HG03064 (cell line): Measurements from ENCODE around the gene ABCC5.
"Not testable (repeated sequence)": the region's sequence is repeated elsewhere in the genome, so short reads cannot be mapped to it uniquely, and the experiment has no call there.

Experiments
- ATAC-seq: cut with Tn5 transposase; IDR thresholded peaks from one replicate; pipeline ENCODE4 v1.9.1; 2021; ENCODE audit warnings: low read depth; ENCODE audit not compliant: unreplicated experiment

ABCC5 gene

DNA sequence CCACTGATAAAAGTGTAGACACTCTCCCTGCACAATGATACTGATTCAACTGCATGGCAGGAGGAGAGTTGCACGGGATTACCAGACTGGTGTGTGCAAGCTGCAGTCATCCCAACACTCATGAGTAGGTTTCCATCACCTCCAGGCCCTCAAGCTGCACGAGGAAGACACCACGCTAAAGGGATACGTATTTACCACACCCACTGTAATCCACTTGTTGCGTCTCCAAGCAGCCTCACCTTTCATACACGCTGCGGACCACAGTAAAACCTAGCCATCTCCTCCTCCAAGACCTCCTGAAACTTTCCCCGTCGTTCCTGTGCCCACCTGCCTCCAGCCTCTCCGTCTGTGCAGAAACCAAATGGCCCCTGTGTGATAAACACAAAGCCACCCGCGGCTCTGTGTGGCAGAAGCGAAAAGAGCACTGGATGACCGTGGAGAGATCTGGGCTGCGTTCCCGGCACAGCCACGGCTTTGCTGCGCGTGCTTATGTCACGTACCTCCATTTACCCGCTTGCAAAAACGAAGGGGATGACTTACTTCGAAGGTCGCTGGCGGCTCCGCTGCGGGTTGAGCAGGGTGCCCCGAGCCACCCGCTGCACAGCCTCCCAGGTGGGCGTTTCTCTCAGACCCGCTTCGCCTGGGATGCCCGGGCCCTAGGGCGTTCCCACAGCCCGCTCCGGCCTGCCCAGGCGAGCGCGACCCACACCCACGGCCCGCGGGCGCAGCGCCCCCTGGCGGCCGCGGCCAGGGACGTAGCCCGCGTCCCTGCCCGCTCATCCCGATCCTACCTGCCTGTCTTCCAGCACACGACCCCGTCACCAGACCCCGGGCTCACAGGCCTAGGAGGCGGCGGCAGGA lies 643 bp downstream of the ABCC5 start:
- ATAC-seq, result peak; percentile 66

DNA sequence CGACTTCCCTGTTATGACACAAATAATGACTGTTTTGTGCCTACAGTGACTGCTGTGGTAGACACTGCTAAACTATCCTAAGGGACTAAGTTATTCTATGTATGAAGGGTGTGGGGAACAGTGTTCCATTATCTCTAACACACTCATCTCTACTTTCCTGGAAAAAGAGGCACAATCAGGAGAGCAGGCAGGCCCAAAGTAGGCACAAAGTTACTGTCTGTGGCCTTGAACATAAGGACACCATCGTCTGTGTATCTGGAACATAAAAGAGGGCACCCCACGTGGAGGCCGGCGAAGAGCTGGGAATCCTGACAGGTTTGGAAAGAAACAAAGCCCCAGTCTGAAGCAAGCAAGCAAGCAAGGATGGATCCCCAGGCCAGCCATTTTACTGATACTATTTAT lies 1.5 kb downstream of the ABCC5 start:
- ATAC-seq, result no peak

- no peak for ATAC-seq
Observed at GRCh38 chr3:184015381-184016019, 2.2 kb downstream of the ABCC5 start.

DNA sequence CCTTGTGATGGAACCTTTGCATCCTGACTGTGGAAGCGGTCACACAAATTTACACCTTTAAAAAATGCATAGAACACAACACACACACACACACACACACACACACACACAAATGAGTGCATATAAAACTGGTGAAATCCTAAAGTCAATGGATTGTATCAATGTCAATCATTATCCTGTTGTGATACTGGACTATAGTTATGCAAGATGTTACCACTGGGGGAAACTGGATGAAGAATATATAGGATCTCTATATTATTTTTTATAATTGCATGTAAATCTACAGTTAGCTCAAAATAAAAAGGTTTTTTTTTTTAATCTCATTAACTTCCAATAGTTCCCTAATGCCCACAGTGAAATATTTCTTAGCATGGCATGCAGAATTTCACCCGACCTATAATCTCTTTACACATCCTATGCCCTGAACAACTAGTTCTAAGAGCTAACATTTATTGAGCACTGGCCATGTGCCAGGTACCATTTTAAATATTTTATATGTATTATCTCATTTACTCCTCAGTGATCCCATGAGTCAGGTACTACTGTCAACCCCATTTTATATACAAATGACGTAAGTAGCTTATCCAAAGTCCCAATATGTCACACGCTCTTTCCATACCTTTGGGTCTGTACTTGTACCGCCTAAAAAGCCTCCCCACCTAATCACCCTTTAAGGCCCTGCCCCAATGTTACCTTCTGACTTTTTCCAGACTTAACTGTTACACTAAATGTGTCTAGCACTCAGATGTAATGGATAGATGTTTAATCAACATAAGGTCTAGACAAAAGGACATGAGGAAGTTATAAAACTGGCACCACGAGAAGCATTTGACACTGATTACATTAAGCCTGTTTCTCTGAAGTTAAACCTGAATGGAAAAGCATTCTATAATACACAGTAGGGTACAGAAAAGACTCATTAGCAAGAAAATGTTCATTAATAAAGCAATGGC lies 5.5 kb downstream of the ABCC5 start:
- no peak for ATAC-seq

- no peak for ATAC-seq
Observed at GRCh38 chr3:184011230-184011876, 6.3 kb downstream of the ABCC5 start.

- no peak for ATAC-seq
Observed at GRCh38 chr3:184008161-184008560, 9.5 kb downstream of the ABCC5 start.

GRCh38 chr3:184007143-184007813 lies 10.4 kb downstream of the ABCC5 start:
- not testable (repeated sequence) for ATAC-seq

DNA sequence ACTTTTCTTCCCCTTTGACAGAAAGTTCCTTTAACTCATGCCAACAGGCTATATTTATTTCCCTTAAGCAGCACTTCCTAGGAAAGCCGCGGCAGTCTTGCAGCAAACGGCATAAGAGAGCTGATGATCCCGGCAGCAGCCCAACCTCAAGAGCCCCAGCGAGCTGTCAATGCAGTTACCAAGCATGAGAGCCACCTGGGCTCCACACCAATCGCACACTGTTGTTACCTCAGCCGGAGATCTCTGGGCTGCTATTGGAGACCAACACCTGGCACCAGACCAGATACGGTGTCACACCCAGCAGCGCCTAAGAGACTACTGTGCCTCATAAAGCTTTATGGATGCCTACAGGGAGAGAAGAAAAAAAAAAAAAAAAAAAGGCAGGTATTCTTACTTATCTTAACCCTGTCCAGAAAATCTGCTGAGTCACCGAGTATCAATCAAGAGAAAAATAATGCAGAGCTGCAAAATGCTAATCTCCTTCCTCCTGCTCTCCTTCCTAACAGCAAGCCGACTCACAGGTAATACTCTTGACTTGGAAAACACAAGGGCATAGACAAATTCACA lies 11.7 kb downstream of the ABCC5 start:
- ATAC-seq, result no peak

DNA sequence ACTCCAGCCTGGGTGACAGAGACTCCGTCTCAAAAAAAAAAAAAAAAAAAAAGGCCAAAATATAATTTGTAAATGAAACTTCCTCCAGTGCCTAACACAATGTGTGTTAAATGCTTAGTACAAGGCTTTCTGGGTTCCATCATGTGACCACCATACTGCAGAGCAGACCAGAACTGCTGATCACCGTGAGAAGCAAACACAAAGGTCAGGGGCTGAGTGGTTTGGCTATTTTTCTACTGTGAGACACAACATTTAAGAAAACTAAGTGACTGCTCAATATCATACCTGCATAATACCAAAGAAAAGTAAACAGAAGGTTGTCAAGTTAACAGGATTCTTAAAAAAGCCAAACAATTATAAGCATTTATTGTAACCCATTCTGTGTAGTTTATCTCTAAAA lies 13.2 kb downstream of the ABCC5 start:
- ATAC-seq, result no peak

GRCh38 chr3:184003187-184003967 lies 14.3 kb downstream of the ABCC5 start:
- no peak for ATAC-seq

GRCh38 chr3:184002469-184002868 lies 15.2 kb downstream of the ABCC5 start:
- no peak for ATAC-seq

GRCh38 chr3:184001761-184002160 lies 15.9 kb downstream of the ABCC5 start:
- ATAC-seq, result no peak

DNA sequence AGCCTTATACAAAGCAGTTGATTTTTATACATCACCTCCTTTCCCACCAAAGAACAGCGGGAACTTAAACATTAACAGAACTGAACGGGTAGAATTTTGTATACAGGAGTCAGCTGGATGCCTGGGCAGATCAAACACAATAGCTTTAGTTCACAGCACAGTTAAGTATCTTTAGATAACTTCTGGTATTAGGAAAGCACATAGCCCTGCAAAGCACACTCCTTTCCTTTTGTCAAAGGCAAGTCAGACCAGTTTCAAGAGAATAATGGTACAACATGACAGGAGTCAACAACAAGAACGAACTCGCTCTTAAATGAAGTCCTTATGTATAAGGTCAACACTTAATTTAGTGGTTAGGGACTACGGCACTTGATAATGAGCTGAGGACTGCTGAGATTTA lies 26.3 kb downstream of the ABCC5 start:
- ATAC-seq, result no peak

GRCh38 chr3:183988216-183988790 lies 29.4 kb downstream of the ABCC5 start:
- ATAC-seq, result no peak

DNA sequence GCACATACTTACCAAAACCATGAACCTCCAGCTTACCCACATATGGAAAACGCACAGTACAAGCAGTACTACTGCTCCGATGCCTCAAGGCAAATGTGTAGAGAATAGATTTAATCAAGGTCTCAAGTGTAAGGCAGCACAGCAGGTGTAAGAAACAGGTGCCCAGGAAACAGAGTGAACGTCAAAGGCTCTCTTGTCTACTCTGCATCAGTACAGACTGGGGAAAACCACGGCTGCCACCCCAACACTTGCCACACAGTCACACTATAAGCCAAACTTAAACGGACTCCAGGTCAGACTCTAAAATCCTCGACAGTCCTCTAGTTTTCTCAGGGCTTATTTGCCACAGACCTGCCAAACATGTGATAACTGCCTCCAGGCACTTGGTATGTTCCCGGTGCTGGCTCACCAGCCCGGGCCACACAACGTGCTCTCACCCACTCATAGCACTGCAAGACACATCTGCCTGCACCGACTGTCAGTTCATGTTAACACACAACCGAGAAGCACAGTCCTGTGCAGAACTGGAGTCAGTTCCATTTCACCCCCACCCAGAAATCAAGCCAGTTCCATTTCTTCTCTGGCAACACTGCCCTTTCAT lies 30.6 kb downstream of the ABCC5 start:
- no peak for ATAC-seq

- no peak for ATAC-seq
Observed at GRCh38 chr3:183984749-183985729, 32.6 kb downstream of the ABCC5 start.
